NCI-H69 (cell line): Measurements from ENCODE around the gene NR2F2.
A peak's percentile ranks its signal among the peaks of the same experiment; 100 is the strongest.

Experiments used
- DNase-seq: peaks from one replicate; lab custom pipeline; 2025; lab: John Stamatoyannopoulos, UW

The NR2F2 gene

DNA sequence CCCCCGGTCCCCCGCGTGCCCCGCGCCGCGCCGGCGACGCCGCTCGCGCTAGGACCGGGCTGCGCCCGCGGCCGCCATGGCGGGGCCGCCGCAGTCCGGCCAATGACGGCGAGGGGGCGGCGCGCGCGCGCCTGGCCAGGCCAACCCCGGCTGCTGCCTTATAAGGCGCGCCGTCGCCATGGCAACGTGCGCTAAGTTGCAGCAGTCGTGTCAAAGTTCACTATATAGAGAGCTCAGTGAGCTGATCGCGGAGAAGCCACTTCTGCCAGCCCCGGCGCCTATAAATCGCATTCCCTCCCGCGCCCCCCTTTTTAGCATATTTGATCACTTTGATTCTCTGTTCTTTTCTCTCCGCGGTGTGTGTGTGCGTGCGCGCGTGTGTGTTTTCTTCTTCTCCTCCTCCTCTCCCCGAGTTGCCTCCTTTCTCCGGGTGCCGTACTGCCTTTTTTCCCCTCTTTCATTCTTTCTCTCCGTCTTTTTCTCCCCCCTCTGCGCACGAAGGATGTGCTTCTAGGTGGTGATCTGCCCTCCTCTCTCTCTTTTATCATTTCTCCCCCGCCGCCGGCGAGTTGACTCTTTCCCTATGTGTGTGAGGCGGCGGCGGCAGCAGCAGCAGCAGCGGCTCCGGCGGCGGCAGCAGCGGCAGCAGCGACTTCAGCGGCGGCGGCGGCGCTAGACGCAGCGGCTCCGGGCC is at the start of gene NR2F2:
Gene NR2F2 (plus strand): TSS at position 251 of the 694 bp plus-strand sequence. CDS start 1,406 bp downstream, outside the sequence.
- DNase-seq = peak; percentile 96

DNA sequence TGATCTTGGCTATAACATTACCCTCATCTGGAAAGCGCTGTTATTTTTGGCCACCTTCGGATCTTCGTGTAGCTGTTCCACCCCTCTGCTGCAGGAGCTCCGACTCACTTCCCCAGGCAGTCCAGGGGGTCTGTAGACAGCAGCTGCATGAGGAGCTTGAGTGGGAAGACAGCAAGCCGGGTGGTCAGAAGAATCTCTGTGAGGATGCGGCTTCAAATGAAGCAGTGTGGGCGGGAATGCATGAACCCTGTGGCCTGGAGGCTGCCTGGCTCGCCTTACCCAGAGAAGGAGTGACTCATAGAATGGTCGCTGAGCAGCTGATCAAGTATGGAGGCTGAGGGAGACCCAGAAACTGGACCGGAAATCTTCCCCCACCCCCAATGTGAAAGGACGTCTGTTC is 45.2 kb upstream of the NR2F2 start:
- no peak for DNase-seq

DNA sequence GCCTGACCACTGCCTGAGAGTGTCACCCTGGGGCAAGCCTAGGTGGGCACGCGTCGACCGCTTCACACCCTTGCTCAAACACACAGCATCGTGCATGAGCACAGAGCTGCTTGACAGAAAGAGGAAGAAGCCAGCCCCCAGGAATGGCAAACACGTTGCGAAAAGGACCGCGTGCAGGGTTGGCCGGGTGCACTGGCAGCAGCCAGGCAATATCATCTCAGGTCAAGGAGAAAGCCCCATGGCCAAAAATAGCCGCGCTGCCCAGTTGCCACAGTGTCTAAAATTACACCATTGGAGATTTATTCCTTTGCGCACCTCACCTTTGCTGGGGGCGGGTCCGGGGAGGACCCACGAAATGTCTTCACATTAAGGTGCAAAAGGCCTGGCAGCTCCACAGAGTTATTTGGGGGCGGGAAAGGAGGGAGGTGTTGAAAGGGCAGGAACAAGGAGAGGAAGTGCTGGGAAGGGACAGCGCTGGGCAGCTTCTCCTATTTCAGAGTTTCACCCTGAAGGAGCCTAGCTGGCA is 44.7 kb upstream of the NR2F2 start:
- DNase-seq = no peak

DNA sequence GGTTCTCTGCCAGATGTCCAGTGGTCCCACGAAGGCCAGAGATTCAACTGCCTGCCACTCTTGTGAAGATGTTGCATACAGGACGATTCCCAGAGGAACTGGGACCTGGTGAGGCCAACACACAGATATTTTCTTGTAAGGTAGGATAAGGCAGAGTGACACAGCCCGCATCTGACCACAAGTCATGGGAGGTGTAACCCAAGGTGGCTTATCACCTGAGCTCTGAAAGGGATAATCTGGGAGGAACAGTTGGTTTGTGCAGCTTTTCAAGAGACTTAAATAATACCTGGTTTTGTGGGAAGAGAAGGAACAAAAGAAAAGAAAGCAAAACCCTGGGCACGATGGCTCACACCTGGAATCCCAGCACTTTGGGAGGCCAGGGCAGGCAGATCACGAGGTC is 39.8 kb upstream of the NR2F2 start:
- DNase-seq = no peak

DNA sequence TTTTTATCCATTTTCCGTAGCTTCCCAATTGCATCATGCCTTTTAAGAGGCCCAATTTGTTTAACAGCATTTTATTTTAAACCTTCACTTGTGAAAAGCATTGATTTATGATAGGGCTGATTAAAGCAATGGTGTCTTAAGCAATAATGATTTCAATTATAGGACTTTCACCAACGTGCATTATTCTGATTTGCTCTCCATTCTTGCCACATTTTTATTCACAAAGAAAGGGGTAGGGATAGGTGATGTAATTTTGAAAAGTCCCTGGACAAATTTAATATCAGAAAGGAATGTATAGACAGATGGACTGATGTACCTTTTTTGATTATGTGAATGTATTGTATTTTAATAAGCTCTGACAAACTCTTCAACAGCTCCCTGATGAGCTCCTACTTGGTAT is 37.9 kb upstream of the NR2F2 start:
- DNase-seq = no peak

DNA sequence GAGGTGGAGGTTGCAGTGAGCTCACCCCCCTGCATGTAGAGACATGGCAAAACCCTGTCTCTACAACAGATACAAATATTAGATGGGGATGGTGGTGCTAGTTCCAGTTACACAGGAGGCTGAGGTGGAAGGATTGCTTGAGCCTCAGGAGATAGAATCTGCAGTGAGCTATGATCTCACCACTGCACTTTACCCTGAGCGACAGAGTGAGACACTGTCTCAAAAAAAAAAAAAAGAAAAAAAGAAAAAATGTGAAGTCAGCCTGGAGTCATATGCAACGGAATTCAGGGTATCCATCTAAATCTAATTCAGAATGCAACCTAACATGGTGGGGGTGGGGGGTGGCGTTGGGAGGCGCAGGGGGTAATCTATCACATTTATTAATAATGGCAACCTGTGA is 37.1 kb upstream of the NR2F2 start:
- DNase-seq = no peak

DNA sequence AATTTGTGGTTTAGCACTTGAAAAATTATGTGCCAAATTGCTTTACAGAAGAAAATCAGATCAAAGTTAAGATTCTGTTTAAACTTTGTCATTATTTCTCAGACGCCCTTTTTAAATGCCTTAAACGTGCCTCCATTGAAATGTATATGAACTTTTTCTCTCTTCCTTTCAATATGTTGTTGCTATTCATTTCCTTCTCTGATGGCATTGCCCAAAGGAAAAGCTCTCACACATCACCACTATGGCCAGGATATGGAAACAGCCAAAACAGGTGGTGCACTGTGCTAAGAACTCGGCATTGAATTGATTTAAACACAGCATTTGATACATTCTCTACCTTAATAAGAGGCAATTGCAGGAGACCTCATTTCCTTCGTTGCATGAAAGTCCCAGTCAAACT is 35.7 kb upstream of the NR2F2 start:
- DNase-seq = no peak

DNA sequence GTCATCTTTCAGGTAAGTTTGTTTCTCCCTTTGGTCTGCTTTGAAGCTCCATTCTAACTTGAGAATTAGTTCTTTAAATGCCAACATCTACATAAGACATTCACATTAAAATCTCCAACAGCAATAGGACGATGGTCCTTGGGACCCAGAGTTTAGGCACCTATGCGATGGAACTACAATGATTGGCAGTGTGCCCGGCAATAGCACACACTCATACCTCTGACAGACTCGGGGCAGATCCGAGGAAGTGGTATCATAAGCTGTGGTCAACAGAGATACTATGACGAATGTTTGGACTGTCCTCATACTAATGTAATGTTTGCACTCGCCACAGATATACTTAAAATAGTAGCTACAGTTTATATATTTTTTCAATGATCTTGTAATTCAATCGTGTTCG is 34.2 kb upstream of the NR2F2 start:
- DNase-seq = no peak

DNA sequence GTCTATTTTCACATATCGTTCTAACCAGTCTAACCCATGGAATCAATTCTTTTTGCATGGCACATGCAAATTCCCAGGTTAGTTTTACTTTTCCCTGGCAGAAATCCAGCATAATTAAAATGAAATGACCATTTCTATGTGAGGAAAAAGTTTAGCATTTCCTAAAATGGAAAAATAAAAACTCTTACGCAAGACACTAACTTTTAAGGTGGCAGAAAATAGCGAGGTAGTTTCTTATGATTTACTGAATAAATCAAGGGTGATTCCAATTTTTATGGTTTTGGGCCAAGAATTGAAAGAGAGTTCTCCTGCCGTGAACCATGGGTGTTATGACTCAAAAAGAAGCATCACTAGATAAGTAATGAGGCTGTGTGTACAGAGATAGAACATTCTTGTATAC is 32.7 kb upstream of the NR2F2 start:
- no peak for DNase-seq

DNA sequence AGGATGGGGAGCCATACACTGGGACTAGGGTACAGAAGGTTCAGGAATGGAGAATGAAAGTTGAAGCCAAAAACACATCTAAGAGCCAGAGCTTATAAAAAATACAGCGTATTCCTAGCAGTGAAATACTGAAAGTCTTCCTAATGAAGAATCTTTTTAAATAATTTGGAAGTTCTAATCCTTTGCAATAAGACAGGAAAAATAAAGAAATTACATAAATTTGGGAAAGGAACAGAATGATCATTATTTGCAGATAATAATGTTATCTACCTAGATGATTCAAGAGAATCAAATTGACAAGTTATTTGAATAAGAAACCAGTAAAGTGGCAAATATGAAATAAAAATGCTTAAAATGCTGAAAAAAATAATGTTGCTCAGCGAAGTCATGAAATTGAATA is 32.3 kb upstream of the NR2F2 start:
- no peak for DNase-seq

DNA sequence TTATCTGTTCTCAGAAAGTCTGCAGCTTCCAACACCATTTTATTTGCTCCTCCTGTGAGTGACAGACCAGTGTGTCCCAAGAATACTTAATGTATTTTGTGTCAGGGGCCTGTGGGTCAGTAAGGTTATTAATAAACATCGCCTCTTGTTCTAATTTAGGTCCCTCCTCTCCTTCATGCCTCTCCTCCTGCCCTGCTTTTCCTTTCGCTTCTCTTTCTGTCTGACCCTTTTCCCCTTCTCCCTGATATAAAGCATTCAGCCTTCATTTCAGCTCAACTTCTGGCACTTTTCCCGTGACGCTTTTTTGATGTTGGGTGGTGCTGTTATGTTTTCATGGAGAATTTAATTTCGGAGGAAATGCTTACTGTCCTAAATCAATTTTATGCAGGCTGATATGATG is 29.7 kb upstream of the NR2F2 start:
- no peak for DNase-seq

DNA sequence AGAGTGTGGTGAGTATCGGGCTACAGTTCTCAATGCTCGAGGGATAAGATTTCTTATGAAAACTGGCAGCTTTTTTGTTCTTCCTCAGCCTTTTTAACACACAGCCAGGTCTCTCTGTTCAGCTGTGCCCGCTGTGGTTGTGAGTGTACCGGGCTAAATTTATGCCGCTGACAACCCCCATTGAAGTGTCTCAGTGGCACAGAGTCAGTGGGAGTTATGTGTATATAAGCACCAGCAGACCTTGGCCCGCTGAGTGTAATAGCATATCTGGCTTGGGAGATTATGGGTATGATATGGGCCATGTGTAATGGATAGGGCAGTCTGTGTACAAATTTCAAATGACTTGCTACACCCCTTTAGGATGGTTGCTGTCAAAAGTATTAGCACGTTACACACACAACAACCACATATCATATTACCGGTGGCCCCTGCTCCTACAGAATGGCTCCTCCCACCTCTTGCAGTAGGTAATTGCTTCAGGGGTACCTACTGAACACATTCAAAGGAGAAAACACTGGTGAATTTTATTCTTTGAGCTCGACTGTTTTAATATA is 26.9 kb upstream of the NR2F2 start:
- DNase-seq = peak; percentile 23

DNA sequence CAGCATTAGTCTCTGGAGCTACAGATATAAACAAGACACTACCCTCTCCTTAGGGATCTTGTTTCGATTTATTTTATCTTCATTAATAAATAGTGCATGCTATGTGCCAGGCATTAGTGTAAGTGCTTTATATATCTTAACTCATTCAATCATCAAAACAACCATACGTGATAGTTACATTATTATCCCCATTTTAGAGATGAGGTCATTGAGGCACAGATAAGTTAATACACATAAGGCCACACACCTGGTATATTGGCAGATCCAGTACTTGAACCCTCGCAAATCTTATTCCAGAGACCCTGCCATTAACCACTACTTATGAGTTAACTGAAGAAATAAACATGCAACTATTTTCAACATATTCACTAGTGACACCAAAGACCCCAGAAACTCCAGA is 25.7 kb upstream of the NR2F2 start:
- DNase-seq = no peak

DNA sequence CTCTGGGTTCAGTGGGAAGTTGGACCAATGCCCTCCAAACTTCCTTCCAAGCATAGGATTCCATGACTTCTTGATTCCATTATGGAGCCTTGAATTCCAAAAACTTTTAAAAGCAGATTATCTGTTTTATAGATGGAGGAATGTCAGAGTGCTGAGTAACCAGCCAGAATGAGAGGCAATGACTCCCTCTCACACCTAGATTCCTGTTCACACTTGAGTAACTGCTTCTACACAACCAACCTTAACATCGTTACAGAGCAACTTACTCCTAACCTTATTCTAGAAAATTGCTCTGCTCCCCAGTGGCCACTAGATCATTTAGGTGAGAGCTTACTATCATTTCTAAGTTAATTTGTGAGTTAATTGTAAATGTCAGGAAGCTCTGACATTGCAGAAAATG is 24.2 kb upstream of the NR2F2 start:
- DNase-seq = no peak

DNA sequence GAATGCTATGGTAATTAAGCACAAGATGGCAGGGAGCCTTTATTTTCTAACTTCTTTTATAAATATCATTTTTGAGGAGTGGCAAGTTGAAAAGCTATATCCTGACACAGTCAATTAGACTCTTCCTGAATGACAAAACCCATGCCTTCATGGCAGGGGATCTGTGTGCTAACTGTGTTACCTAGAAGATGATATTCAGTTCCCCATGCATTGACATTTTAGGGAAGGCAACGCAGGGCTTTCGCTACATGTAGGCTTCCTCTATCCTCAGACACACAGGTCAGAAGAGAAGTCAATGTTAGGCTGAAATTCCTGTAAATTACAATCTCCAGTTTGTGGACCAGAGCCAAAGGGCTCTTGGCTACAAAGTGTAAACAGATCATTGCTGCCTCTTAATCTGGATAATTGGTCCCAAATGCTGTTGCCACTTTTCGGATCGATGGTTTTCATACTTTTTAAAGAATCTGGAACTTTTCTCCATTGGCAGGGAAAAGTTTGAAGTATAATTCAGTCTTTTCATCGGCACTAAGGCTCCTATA is 22.6 kb upstream of the NR2F2 start:
- DNase-seq = no peak

DNA sequence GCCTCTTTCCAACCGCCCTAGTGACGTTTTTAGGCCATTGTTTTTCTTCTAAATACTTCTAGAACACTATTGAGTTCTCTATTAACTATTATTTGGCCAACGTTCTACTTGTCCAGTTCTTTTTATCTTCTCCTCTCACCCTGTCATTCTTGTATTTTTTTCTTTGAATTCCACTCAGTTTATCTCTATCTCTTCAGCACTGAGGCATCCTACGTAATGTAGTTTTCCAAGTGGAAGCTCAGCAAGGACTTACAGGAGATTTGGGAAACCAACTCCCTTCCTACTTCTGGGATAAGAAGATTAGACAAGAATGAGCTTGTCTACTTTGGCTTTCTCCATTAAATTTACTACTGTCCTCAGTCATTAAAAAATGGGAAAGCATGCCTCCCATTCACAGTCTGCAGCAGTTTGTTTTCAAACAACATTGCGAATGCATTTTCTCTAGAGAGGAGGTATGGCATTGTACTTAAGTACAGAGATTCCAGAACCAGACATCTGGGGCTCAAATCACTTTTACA is 21.3 kb upstream of the NR2F2 start:
- no peak for DNase-seq

DNA sequence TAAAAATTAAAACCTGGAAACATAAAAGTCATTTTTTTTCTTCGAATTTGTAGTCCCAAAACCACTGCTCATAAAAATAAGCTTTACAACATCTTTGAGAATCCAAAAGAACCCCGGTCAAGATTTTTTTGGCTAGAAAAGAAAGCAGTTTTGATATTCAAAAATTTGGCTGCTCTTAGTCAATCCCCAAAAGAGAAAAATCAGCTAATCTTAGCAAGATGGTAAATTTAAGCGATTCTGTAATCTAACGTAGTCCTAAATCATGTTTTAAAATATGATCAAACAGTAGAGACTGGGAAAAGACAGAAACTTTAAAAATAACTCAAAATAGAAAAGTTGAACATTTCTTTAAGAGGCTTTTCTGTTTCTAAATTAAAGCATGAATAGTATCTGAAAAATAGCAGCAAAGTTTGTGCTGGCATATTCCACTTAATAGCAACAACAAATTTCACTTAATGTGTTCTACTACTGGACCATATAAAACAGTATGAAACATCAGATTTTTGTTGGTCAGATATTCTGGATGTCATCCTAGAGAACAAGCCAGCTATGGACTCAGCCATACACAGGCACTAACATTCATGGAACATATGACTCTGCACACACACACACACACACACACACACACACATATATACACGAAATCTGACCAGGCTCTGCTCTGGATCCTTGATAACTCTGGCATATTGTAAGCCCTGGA is 19.1 kb upstream of the NR2F2 start:
- no peak for DNase-seq

DNA sequence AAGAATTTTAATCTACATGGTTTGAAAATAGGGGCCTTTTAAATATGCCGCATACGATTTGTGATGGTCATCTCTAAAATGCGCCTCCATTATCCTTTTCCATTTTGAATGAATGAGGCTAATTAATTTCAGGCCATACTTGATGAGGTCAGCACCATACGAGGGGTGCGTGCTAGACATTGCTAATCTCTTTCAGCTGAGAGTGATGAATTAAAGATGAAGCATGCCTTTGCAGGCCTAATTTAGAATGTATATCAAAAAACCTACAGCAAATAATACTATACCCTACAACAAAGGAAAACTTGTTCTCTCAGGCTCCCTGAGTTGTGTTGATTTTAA is 18.6 kb upstream of the NR2F2 start:
- no peak for DNase-seq

DNA sequence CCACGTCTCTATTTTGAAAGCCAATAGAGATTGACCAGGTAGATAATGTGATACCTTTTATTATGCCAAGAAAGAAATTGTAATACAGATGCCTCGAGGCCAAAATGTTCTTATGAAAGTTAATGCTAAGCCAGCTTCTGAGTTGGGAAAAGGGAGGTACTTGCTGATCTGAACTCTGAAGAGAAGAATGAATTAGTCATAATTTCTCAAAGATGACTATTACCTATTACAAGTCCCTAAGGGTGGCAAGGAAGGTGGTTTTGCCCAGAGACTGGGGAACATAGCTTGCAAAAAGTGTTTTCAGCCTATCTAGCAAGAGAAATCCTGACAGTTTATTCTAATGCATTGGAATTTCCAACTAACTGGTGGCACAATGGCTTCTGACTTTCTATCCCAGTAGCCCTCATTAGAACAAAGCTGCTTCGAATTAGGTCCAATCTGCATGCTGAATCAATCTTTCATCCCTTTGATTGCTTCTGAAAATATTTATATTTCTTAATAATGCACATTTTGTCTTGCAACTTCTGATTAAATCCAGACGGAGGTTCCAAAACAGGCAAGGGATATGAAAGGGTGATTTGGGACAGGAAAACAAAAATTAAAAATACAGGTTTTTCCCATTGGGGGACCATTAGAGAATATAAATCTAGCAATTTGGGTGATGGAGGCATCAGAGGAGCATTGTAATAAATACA is 17.7 kb upstream of the NR2F2 start:
- no peak for DNase-seq

DNA sequence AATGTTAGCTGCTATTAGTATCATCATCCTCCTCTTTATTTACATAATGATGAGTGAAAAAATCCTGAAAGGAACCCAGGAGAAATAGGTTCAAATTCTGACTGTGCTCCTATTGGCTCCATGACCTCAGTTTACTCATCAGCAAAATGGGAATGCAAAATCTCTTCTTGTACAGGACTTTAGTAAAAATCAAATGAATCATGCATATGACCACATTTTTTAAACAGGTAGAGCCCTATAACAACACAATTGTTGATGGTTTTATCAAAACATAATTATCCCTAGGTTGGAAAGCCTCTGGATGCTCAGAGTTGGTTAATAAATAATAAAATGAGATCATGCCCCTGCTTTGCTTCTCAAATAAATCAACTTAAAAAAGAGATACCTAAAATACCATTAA is 16.0 kb upstream of the NR2F2 start:
- no peak for DNase-seq

DNA sequence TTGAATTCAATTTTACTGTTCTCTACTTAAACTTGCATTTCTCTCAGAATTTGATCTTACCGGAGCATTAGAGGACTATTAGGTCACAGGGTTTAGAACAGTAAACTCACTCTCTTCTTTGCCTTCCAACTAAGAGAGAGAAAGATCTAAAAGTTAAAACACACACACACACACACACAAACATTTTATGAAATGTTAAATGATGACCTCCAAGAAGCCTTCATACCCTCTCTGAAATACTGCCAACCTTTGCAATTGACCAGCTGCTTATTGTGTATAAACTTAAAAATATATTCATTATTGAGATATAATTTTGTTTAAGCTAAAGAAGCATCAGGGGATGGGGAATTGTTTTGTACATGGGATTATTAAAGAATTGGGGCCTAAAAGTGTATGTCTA is 15.5 kb upstream of the NR2F2 start:
- no peak for DNase-seq

DNA sequence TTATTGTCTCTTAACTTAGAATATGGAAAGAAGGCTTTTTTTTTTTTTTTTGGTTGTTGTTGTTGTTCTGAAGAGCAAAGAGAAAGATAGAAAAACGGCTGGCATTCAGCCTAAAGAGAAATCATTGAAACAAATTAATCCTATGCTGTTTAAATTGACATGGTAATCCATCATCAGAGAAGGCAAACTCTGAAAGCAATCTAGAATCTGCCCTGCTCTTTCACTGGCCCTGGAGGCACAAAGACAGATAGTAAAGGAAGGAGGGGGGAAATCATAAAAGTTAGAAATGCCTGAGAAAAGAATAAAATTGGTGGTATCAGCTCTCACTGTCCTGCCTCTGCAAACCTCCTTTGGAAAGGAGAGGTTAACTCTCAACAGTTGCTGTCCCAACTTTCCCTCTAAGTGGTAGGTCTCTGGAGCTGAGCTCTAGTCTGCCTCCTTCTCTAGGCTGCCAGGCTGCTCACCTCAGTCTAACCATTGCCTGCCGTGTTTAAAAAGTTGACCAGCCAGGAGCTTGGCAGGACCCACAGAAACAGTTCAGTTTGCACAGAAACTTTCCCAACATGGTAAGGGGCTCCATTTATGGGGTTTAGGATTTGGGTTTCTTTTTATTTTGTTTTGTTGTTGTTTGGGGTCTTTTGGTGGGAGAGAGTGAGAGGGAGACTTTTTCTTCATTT is 13.4 kb upstream of the NR2F2 start:
- peak; percentile 0 for DNase-seq
